HepG2 (cell line): ENCODE results near the gene OTOP1. TPM values are rescaled to one million over a fixed set of nuclear protein-coding genes. Genes with fewer than 3 reads are reported as not detected.

Source experiments
- GATAD1 ChIP-seq: IDR thresholded peaks from 2 replicates; pipeline ENCODE4 v1.6.1; 2016; ENCODE audit warnings: missing genetic modification reagents, missing compliant biosample characterization
- GPBP1L1 ChIP-seq: sonication (generic); formaldehyde crosslinking; IDR thresholded peaks from 2 replicates; pipeline ENCODE4 v1.5.0; 2020; ENCODE audit warnings: mild to moderate bottlenecking, missing genetic modification reagents
- KAT7 ChIP-seq: IDR thresholded peaks from 2 replicates; pipeline ENCODE4 v1.6.1; 2018; ENCODE audit warnings: borderline replicate concordance, missing compliant biosample characterization
- KLF16 ChIP-seq, 2 experiments: sonication (generic) in 1 of 2; formaldehyde crosslinking in 1 of 2; IDR thresholded peaks; 2 replicates each; pipeline versions ENCODE4 v1.6.1 to v1.8.0; 2016 to 2023; ENCODE audit warnings: missing genetic modification reagents in 2 of 2, missing compliant biosample characterization in 1 of 2
- MTA3 ChIP-seq: sonication (generic); formaldehyde crosslinking; IDR thresholded peaks from 2 replicates; pipeline ENCODE4 v1.4.0; 2020; ENCODE audit warnings: missing genetic modification reagents
- NFE2L1 ChIP-seq: sonication (generic); formaldehyde crosslinking; IDR thresholded peaks from 2 replicates; pipeline ENCODE4 v1.4.0; 2020; ENCODE audit warnings: missing genetic modification reagents, mild to moderate bottlenecking, borderline replicate concordance
- NFKB2 ChIP-seq: sonication (generic); formaldehyde crosslinking; IDR thresholded peaks from 2 replicates; pipeline ENCODE4 v1.4.0; 2020; ENCODE audit warnings: missing genetic modification reagents, borderline replicate concordance
- PRDM4 ChIP-seq: sonication (generic); formaldehyde crosslinking; IDR thresholded peaks from 2 replicates; pipeline ENCODE4 v1.9.0; 2021; ENCODE audit warnings: missing genetic modification reagents, borderline replicate concordance
- RFXAP ChIP-seq: sonication (generic); formaldehyde crosslinking; IDR thresholded peaks from 2 replicates; pipeline ENCODE4 v1.4.0; 2020; ENCODE audit warnings: missing genetic modification reagents, borderline replicate concordance
- SOX5 ChIP-seq: IDR thresholded peaks from 2 replicates; pipeline ENCODE4 v1.6.1; 2016; ENCODE audit warnings: borderline replicate concordance
- SRF ChIP-seq: IDR thresholded peaks from 2 replicates; pipeline ENCODE4 v1.6.1; 2011; ENCODE audit warnings: mild to moderate bottlenecking, low read depth, low read length, moderate library complexity
- TFDP1 ChIP-seq: IDR thresholded peaks from 2 replicates; pipeline ENCODE4 v1.6.1; 2016; ENCODE audit warnings: missing compliant biosample characterization, missing genetic modification reagents, borderline replicate concordance
- THAP11 ChIP-seq: IDR thresholded peaks from 2 replicates; pipeline ENCODE4 v1.6.1; 2016; ENCODE audit warnings: missing biosample characterization, missing genetic modification reagents
- THAP9 ChIP-seq: sonication (generic); formaldehyde crosslinking; IDR thresholded peaks from 2 replicates; pipeline ENCODE4; 2020; ENCODE audit warnings: missing genetic modification reagents, mild to moderate bottlenecking, borderline replicate concordance
- ZIK1 ChIP-seq: sonication (generic); formaldehyde crosslinking; IDR thresholded peaks from 2 replicates; pipeline ENCODE4 v1.5.0; 2020; ENCODE audit warnings: mild to moderate bottlenecking, low read depth, missing genetic modification reagents, borderline replicate concordance
- ZNF383 ChIP-seq: sonication (generic); formaldehyde crosslinking; IDR thresholded peaks from 2 replicates; pipeline ENCODE4 v1.4.0; 2020; ENCODE audit warnings: missing genetic modification reagents, mild to moderate bottlenecking, borderline replicate concordance
- ZNF607 ChIP-seq: sonication (generic); formaldehyde crosslinking; IDR thresholded peaks from 2 replicates; pipeline ENCODE4 v1.5.1; 2020; ENCODE audit warnings: missing genetic modification reagents, mild to moderate bottlenecking, borderline replicate concordance
- ZNF770 ChIP-seq: sonication (generic); formaldehyde crosslinking; IDR thresholded peaks from 2 replicates; pipeline ENCODE4 v1.5.0; 2020; ENCODE audit warnings: mild to moderate bottlenecking, missing genetic modification reagents
- polyA plus RNA-seq, 8 experiments: library from polyadenylated mRNA; depleted of rRNA in 3 of 8; stranded (reverse) in 7 of 8; unstranded in 1 of 8; fragments of >200 nt; fragmentation: Illumina TruSeq in 4 of 8; extraction: Trizol in 4 of 8; gene quantifications; 2 replicates each; pipeline versions ENCODE4 v1.2.1 to v1.2.3, GENCODE V29; 2011 to 2016; ENCODE audit warnings: low read depth in 4 of 8, missing spikeins in 1 of 8, mixed read lengths in 1 of 8; ENCODE audit not compliant: insufficient read depth in 1 of 8
- total RNA-seq, 5 experiments: library from RNA; depleted of rRNA; stranded (reverse); fragments of >200 nt; fragmentation: Illumina TruSeq; extraction: Trizol; gene quantifications; 2 replicates each; pipeline ENCODE4 v1.2.3, GENCODE V29; 2016; ENCODE audit warnings: low read depth in 1 of 5

OTOP1 gene
- total and polyA plus RNA-seq, 2 of the 13 experiments (the other 11 are each of a cell fraction or from before 2014, with no cell fraction given) = not detected

GRCh38 chr4:4248029-4248884 is 21.5 kb upstream of the OTOP1 start, which contains the start of gene TMEM128 (continued):
- 0 out of 2 replicates have a peak, but pooled peaks have one; percentile 13 for TF ChIP-seq ZNF770 (CRISPR knock-in tag)
- peak; percentile 62; the same call in 1 of the 2 replicates for TF ChIP-seq SRF
- TF ChIP-seq ZIK1 (CRISPR knock-in tag) = no peak
- TF ChIP-seq THAP11 (CRISPR knock-in tag) = peak; percentile 91
- peak; percentile 75; the same call in 1 of the 2 replicates for TF ChIP-seq NFKB2 (CRISPR knock-in tag)
- 0 out of 2 replicates have a peak, but pooled peaks have one; percentile 18 for TF ChIP-seq ZNF383 (CRISPR knock-in tag)
- no peak for TF ChIP-seq GPBP1L1 (CRISPR knock-in tag)
- TF ChIP-seq PRDM4 (CRISPR knock-in tag) = no peak
- peak; percentile 98 for TF ChIP-seq GATAD1 (CRISPR knock-in tag)
- TF ChIP-seq THAP9 (CRISPR knock-in tag) = peak; percentile 84; the same call in 1 of the 2 replicates
- peak; percentile 22; the same call in 1 of the 2 replicates for TF ChIP-seq TFDP1 (CRISPR knock-in tag)
- TF ChIP-seq ZNF607 (CRISPR knock-in tag) = peak; percentile 60; the same call in 1 of the 2 replicates
- TF ChIP-seq MTA3 (CRISPR knock-in tag) = no peak
- no peak for TF ChIP-seq SOX5 (CRISPR knock-in tag)
- no peak for TF ChIP-seq NFE2L1 (CRISPR knock-in tag)
- peak; percentile 86 for TF ChIP-seq RFXAP (CRISPR knock-in tag)
- peak in 1 of 2 experiments; percentile 66; a peak in 2 of 4 replicates for TF ChIP-seq KLF16 (CRISPR knock-in tag; IDR thresholded peaks at IDR 0.05)
- TF ChIP-seq KAT7 (CRISPR knock-in tag) = peak; percentile 95; the same call in 1 of the 2 replicates
